ENCODE data around the gene MAU2.

Gene MAU2

DNA sequence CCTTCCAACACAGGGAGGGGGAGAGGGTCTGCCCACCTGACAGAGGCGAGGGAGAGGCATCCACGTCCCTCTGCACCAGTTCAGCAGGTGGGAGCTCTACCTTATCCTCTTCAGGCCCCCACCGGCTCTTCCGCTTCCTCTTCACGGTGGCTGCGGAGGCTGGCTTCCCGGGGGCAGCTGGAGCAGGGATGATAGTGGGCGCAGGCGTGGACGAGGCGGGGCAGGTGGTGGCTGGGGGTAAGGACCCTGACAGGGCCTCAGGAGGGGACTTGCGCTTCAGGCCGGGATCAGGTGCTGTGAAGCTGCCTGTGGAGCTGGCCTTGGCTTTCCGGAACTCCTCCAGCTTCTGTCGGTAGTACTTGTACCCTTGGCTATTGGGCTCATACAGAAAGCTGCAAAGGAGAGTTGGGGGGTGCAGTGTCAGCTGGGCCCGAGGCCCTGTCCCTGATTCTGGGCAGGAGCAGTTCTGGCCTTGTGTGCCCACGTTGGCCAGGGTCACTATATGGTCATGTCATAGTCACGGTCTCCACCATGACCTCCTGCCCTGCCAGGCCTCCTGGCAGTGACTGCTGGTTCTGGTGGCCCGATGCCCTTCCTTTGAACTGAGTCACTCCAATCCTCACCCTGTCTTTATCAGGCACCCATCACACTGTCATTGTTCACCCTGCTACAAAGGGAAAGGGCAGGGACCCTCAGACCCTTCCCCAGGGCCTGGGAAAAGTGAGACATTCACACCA lies 23.5 kb upstream of the MAU2 start:
- no peaks in the 10 kb centered on the region for H3K4me1 ChIP-seq (ENCODE audit: insufficient read depth, low read length)
- H3K9ac ChIP-seq (ENCODE audit: low read depth, low read length), result no peak overlapping the region
- peaks cover 7% of the 10 kb centered on the region; the same call in 1 of the 2 replicates for H3K36me3 ChIP-seq (ENCODE audit: insufficient read depth, low read length)
- no peaks in the 10 kb centered on the region for H3K9me3 ChIP-seq (ENCODE audit: control insufficient read depth, insufficient read depth, low read length)

DNA sequence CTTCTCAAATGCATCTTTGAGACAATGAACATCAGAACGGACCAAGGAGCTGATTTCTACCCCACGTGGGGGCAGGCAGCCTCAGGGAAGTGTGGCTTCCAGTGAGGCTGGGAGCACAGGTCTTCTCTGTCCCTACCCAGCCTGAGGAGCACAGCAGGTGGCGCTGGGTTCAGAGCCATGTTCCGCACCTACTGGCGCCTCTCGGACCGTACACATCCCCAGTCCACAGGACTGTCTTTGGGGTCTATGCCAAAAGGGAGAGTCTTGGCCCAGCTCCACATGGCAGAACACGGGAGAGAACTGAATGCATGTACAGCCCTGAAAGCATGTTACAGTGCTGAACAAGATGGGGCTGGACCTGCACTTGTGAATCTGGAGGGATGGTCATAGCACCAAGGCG lies 22.9 kb upstream of the MAU2 start:
- no peaks in the 10 kb centered on the region for H3K9me3 ChIP-seq (ENCODE audit: control insufficient read depth, insufficient read depth, low read length)
- peaks cover 7% of the 10 kb centered on the region; the same call in 1 of the 2 replicates for H3K36me3 ChIP-seq (ENCODE audit: insufficient read depth, low read length)
- no peaks in the 10 kb centered on the region for H3K4me1 ChIP-seq (ENCODE audit: insufficient read depth, low read length)
- no peak overlapping the region for H3K9ac ChIP-seq (ENCODE audit: low read depth, low read length)

DNA sequence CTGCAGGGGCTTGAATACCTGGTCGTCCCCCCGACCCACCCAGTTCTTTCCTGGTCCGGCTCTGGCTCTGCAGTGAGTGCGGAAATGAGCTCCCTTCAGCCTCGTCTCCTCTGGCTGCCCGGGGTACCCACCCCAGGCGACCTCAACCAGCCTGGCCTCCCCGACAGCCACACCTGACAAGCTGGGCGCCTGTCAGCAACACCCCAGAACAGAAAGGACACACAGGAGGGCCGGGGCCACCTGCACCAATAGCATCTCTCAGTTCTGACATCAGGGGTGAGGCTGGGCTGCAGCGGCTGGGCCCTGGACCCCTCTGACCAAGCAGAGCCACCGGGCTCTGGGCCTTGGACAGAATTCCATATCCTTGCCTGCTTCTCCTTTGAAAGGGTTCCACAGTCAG lies 20.0 kb upstream of the MAU2 start:
- Histone ChIP-seq H3K9me3 (ENCODE audit: control insufficient read depth, insufficient read depth, low read length) (no peaks in the 10 kb centered on the region), H3K9ac (ENCODE audit: low read depth, low read length) (no peak overlapping the region), H3K4me1 (ENCODE audit: insufficient read depth, low read length) (no peaks in the 10 kb centered on the region), H3K36me3 (ENCODE audit: insufficient read depth, low read length) (peaks cover 5% of the 10 kb centered on the region)

DNA sequence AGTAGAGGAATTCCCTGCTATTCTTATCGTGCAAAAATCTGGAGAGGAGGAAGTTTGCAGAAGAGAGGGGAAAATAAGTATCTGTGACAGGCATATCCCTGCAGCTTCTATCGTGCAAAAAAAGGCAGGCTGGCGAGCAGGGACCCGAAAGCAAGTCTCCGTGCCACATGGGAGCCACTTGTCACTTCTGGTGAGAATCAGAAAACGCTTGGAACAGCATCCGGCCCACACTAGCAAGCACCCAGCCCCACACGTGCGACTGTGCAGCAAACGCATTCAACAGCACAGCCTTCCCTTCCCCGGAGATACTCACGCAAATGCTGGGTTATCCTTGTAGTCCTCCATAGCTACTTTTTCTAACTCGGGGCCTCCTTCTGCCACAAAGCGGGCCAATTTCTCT lies 17.2 kb upstream of the MAU2 start:
- Histone ChIP-seq H3K9me3 (ENCODE audit: control insufficient read depth, insufficient read depth, low read length) (no peaks in the 10 kb centered on the region), H3K4me1 (ENCODE audit: insufficient read depth, low read length) (no peaks in the 10 kb centered on the region), H3K36me3 (ENCODE audit: insufficient read depth, low read length) (peaks cover 4% of the 10 kb centered on the region), H3K9ac (ENCODE audit: low read depth, low read length) (no peak overlapping the region)

DNA sequence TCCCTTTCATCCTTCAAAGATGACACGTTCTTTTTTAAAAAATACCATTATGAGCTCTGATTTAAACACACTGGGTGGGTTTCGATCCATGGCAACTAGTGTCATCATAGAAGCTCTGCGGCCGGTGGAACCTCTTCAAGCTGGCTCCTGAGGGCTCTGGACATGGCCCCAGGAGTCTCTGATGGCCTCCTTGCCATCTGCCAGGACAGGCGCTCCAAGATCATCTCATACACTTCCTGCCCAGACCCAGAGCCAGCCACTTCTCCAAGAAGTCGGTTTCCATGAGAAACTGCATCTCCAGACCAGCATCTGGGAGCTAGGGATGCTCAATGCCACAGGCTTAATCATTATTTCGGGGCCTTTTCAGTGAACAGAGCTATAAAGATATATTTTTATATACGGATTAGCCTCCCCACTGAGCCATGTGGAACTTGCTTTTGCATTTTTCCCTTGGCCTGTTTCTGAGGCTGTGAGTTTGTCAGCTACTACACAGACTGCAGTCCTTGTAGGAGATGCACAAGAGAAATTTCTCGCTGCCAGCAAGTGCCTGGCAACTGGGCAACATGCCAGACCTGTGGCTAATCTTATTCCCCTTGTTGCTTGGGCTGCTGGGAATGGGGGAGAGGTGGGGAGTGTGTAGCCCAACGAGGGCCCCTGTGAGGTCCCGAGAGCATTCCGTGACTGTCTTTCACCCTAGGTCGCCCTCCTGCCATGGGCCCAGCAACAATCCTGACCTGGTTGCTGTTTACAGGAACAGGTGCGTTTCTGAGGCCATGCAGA lies 16.3 kb upstream of the MAU2 start:
- Histone ChIP-seq H3K9me3 (ENCODE audit: control insufficient read depth, insufficient read depth, low read length) (no peaks in the 10 kb centered on the region), H3K9ac (ENCODE audit: low read depth, low read length) (no peak overlapping the region), H3K4me1 (ENCODE audit: insufficient read depth, low read length) (no peaks in the 10 kb centered on the region), H3K36me3 (ENCODE audit: insufficient read depth, low read length) (peaks cover 7% of the 10 kb centered on the region)

DNA sequence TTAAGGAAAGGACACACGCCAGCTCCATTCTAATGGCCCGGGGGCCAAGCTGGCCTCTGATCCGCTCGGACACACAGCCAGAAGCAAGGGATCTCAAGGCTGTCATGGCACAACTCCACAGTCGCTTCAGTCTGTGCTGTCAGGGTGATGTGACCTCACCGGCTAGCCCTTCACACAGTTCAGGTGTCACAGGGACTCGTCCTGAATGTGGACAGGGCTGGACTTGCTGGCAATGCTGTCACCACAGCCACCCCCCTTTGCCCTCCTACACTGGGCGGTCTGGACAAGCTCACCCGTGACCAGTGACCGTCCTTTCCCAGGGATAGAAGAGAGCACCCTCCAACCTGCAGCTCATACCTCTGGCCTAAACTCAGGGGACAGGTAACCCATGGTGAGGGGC lies 15.6 kb upstream of the MAU2 start:
- Histone ChIP-seq H3K36me3 (ENCODE audit: insufficient read depth, low read length) (peaks cover 8% of the 10 kb centered on the region), H3K9me3 (ENCODE audit: control insufficient read depth, insufficient read depth, low read length) (no peaks in the 10 kb centered on the region), H3K4me1 (ENCODE audit: insufficient read depth, low read length) (no peaks in the 10 kb centered on the region), H3K9ac (ENCODE audit: low read depth, low read length) (no peak overlapping the region)

DNA sequence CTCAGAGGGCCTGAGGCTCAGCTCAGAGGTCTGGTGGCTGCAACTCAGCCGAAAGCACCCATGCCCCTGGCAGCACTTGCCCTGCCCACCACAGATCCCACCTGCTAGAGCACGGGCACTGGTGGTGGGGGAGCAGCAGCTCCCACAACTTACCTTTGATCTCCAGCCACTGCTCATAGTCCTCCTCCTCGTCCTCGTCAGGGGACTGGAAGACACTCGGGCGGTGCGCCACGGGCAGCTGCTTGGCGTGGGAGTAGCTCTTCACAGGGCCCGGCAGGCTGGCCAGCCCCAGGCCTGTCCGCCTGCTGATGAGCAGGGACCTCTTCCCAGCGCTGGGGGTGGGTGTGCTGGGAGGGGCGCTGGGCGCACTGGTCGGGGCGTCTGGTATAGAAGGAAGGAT lies 14.9 kb upstream of the MAU2 start:
- Histone ChIP-seq H3K4me1 (ENCODE audit: insufficient read depth, low read length) (no peaks in the 10 kb centered on the region), H3K9ac (ENCODE audit: low read depth, low read length) (no peak overlapping the region), H3K9me3 (ENCODE audit: control insufficient read depth, insufficient read depth, low read length) (no peaks in the 10 kb centered on the region), H3K36me3 (ENCODE audit: insufficient read depth, low read length) (peaks cover 8% of the 10 kb centered on the region)

DNA sequence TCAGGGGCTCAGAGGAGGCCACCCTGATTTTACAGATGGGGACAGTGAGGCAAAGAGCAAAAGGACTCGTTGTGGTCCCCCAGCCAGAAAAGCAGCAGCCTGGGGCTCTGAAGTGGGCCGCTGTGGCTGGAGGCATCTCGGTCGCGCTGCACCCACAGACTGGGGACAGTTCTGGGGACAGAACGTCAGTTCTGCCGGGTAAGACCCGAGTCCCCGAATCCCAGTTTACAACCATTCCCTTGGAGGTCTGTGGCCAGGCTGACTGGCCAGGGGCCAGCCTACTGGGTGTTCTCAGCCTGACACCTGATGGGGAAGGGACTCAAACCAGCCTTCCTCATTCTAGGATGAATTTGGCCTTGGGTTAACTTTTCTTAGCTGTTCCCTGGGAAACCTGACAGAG lies 14.4 kb upstream of the MAU2 start:
- Histone ChIP-seq H3K9ac (ENCODE audit: low read depth, low read length) (no peak overlapping the region), H3K36me3 (ENCODE audit: insufficient read depth, low read length) (peaks cover 8% of the 10 kb centered on the region), H3K9me3 (ENCODE audit: control insufficient read depth, insufficient read depth, low read length) (no peaks in the 10 kb centered on the region), H3K4me1 (ENCODE audit: insufficient read depth, low read length) (no peaks in the 10 kb centered on the region)

DNA sequence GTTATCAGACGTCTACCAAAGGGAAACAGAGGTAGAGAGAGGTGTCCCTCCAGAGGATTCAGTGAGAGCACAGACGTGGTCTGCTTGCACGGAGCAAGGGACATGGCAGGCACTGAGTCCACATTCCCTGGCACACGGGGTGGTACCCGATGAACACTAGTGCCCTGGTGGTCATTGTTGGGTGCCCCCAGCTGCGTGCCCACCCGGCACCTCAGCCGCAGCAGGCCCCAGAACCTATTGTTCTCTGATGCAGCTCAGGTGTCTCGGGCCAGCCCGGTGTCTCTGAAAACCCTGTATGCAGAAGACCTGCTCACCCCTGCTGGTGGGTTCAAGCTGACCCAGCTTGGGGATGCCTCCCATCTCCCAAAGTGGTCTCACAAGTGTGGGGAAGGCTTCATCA lies 12.3 kb upstream of the MAU2 start:
- Histone ChIP-seq H3K9ac (ENCODE audit: low read depth, low read length) (no peak overlapping the region), H3K9me3 (ENCODE audit: control insufficient read depth, insufficient read depth, low read length) (no peaks in the 10 kb centered on the region), H3K36me3 (ENCODE audit: insufficient read depth, low read length) (peaks cover 8% of the 10 kb centered on the region; the same call in 1 of the 2 replicates), H3K4me1 (ENCODE audit: insufficient read depth, low read length) (no peaks in the 10 kb centered on the region)

DNA sequence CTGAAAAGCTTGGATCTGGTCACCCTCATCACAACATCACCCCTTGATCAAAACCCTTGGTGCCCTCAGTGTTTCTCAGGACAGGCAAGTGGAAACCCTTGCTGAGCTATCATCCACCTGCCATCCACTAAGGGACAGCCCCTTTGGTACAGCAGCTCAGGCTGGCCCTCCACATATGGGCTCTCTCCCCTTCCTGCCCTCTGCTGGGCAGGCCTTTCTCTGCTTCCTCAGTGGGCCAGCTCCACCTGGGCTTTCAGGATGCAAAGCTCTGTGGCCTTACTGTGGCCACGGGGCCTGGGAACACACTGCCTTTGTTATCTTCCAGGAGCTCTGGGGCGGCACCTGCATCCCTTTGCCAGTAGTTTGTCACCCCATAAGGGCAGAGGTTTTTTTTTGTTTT lies 5.2 kb upstream of the MAU2 start:
- no peaks in the 10 kb centered on the region for H3K9me3 ChIP-seq (ENCODE audit: control insufficient read depth, insufficient read depth, low read length)
- H3K4me1 ChIP-seq (ENCODE audit: insufficient read depth, low read length), result peaks cover 6% of the 10 kb centered on the region; the same call in 1 of the 2 replicates
- no peak overlapping the region for H3K9ac ChIP-seq (ENCODE audit: low read depth, low read length)
- H3K36me3 ChIP-seq (ENCODE audit: insufficient read depth, low read length), result no peaks in the 10 kb centered on the region; the same call in none of the 2 replicates

DNA sequence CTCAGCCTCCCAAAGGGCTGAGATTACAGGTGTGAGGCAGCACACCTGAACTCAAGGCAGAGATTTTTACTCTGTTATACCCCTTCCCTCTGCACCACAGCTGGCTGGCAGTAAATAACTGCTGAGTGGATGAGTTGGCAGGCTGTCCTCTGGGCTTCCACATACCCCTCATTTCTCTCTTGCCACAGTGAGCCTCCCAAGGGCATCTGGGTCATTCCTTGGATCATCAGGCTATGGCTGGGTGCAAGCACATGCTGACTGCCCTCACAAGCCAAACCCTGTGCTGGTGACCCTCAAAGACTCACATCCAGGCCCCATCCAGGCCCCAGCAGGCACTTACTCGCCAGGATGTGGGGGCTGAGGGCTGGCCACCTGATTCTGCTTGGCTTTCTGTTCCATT lies 4.5 kb upstream of the MAU2 start:
- Histone ChIP-seq H3K4me1 (ENCODE audit: insufficient read depth, low read length) (peaks cover 6% of the 10 kb centered on the region; the same call in 1 of the 2 replicates), H3K36me3 (ENCODE audit: insufficient read depth, low read length) (no peaks in the 10 kb centered on the region; the same call in 1 of the 2 replicates), H3K9ac (ENCODE audit: low read depth, low read length) (no peak overlapping the region), H3K9me3 (ENCODE audit: control insufficient read depth, insufficient read depth, low read length) (no peaks in the 10 kb centered on the region)

DNA sequence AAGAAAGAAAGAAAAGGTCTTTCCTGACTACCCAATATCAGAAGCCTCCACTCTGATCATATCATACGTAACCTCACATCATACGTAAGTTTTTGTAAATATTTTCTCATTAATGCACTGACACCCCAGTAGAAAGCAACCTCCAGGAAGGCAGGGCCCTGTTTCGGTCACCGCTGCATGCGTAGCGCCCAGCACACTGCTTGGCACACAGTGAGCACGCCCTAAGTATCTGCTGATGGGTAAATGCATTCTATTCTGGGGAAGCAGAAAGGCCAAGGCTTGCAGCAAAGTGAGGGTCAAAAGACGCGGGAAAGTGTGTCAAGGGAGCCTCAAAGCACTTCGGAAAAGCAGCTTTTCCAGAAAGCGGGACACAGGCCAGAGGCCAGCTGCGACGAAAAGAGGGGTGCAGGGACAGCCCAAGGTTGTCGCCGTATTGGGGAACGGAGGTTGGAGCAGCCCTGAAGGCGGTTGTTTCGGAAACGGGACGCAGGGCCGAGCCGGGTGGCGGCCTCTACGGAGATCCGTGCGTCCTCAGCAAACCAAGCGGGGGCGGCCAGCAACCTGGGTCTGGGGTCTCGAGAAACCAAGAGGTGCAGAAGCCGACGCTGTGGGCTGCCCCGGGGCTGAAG lies 783 bp upstream of the MAU2 start:
- no peaks in the 10 kb centered on the region for H3K9me3 ChIP-seq (ENCODE audit: control insufficient read depth, insufficient read depth, low read length)
- H3K36me3 ChIP-seq (ENCODE audit: insufficient read depth, low read length), result no peaks in the 10 kb centered on the region; the same call in 1 of the 2 replicates
- peaks cover 6% of the 10 kb centered on the region; the same call in 1 of the 2 replicates for H3K4me1 ChIP-seq (ENCODE audit: insufficient read depth, low read length)
- peak overlapping the region; percentile 78 for H3K9ac ChIP-seq (ENCODE audit: low read depth, low read length)

DNA sequence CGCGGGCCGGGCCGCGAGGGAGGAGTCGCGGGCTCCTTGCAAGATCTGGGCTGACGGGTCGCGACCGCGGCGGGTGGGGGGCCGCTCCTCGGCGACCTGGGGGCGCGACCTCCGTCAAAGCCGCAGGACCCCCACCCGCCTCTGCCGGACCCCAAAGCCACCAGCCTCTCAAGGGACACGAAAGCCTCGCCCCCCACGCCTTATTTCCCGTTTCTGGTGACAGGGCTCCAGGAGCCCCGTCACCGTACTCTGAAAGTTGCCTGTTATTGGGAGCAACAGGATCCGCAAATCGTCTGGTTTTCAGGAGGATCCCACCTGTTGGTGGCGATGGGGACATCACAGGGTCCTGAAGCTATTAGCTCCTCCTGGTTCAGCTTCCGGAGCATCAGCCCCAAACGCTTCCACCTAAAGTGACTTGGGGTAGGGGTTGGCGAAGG lies 530 bp downstream of the MAU2 start:
- peak overlapping the region; percentile 78 for H3K9ac ChIP-seq (ENCODE audit: low read depth, low read length)
- H3K36me3 ChIP-seq (ENCODE audit: insufficient read depth, low read length), result peaks cover 7% of the 10 kb centered on the region; the same call in 1 of the 2 replicates

DNA sequence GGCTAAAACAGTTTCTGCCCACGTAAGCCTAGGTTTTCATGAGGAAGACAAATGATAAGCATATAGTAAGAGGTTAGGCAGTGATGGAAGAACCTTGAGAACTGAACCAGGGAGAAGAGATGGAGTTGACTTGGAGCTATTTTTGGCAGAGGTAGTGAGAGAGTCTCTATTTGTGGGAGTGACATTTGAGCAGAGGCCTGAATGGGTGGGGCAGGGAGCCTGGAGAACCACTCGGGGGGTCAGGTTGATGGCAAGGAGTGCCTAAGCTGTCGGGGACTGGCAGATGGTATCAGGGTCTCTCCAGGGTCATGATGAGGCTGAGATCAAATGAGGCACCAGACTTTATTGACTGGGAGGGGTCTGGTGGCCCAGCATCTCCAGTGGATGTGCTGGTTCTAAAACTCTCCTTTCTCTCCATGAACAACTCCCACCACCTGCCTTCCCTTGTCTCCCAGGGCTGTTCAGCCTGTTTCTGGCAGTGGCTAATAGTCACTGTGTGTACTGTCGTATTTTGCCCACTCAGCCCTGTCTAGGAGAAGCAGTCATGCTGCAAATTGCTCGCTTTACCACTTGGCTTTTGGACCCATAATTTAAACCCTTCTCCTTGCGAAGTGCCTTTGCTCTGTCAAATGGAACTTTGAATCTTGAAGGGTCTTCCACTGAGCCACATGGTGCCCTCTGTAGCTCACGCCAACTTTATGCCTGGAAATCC lies 3.6 kb downstream of the MAU2 start:
- H3K9me3 ChIP-seq (ENCODE audit: control insufficient read depth, insufficient read depth, low read length), result no peaks in the 10 kb centered on the region
- H3K9ac ChIP-seq (ENCODE audit: low read depth, low read length), result no peak overlapping the region
- H3K4me1 ChIP-seq (ENCODE audit: insufficient read depth, low read length), result peaks cover 3% of the 10 kb centered on the region; the same call in 1 of the 2 replicates
- peaks cover 7% of the 10 kb centered on the region; the same call in 1 of the 2 replicates for H3K36me3 ChIP-seq (ENCODE audit: insufficient read depth, low read length)

More for the DNA sequence above, 530 bp downstream of the MAU2 start:
- Histone ChIP-seq H3K9me3 (ENCODE audit: control insufficient read depth, insufficient read depth, low read length) (no peaks in the 10 kb centered on the region), H3K4me1 (ENCODE audit: insufficient read depth, low read length) (peaks cover 6% of the 10 kb centered on the region; the same call in 1 of the 2 replicates)
